Liver (tissue), 9 donors: ENCODE data around the gene FEV. TPM values are rescaled to one million over a fixed set of nuclear protein-coding genes. Genes with fewer than 3 reads are reported as not detected.

ENCODE experiments used
- DNase-seq: peaks from one replicate; pipeline ENCODE4 v3.0.0-alpha.2; 2017; ENCODE audit warnings: low spot score
- H3K27ac ChIP-seq, 2 donors: one replicate each; pipeline ENCODE4 v1.7.0; 2013; ENCODE audit warnings: inconsistent platforms in 2 of 2, low read length in 2 of 2, control low read depth in 1 of 2, low read depth in 1 of 2, mild to moderate bottlenecking in 1 of 2
- H3K27me3 ChIP-seq, 4 donors: one replicate each; pipeline versions ENCODE4 v1.6.1 to v1.7.0; 2013; ENCODE audit warnings: low read length in 3 of 4, inconsistent platforms in 1 of 4, mild to moderate bottlenecking in 1 of 4, moderate library complexity in 1 of 4; ENCODE audit not compliant: control insufficient read depth in 4 of 4, insufficient read depth in 4 of 4
- H3K36me3 ChIP-seq, 4 donors: one replicate each; pipeline versions ENCODE4 v1.6.1 to v1.7.0; 2013; ENCODE audit warnings: low read length in 3 of 4, mild to moderate bottlenecking in 3 of 4, low read depth in 1 of 4, moderate library complexity in 1 of 4; ENCODE audit not compliant: control insufficient read depth in 4 of 4, insufficient read depth in 3 of 4
- H3K4me1 ChIP-seq, 4 donors: one replicate each; pipeline versions ENCODE4 v1.6.1 to v1.7.0; 2013; ENCODE audit warnings: low read length in 3 of 4, mild to moderate bottlenecking in 3 of 4, moderate library complexity in 1 of 4; ENCODE audit not compliant: control insufficient read depth in 4 of 4, insufficient read depth in 4 of 4
- H3K4me3 ChIP-seq, 3 donors: one replicate each; pipeline versions ENCODE4 v1.6.1 to v1.7.0; 2013; ENCODE audit warnings: low read length in 3 of 3, control low read depth in 1 of 3, low read depth in 1 of 3, mild to moderate bottlenecking in 1 of 3
- H3K9ac ChIP-seq, 2 donors: one replicate each; pipeline ENCODE4 v1.7.0; 2013; ENCODE audit warnings: low read length in 2 of 2, mild to moderate bottlenecking in 2 of 2, moderate library complexity in 2 of 2, control low read depth in 1 of 2, low read depth in 1 of 2
- H3K9me3 ChIP-seq, 4 donors: one replicate each; pipeline versions ENCODE4 v1.6.1 to v1.7.0; 2013; ENCODE audit warnings: low read length in 3 of 4; ENCODE audit not compliant: control insufficient read depth in 4 of 4
- ATF3 ChIP-seq: IDR thresholded peaks from 2 replicates; pipeline ENCODE4 v1.6.1; 2016; ENCODE audit warnings: antibody characterized with exemption
- CTCF ChIP-seq: fragments of 150-350 bp; IDR thresholded peaks from 2 replicates; pipeline ENCODE4 v1.5.1; 2017; ENCODE audit warnings: improper control_type of control experiment, low read depth, low read length; ENCODE audit not compliant: missing input control
- EGR1 ChIP-seq, 2 donors: IDR thresholded peaks; 2 replicates each; pipeline ENCODE4 v1.6.1; 2016 to 2018; ENCODE audit warnings: antibody characterized with exemption in 2 of 2, low read depth in 2 of 2
- FOXA1 ChIP-seq: IDR thresholded peaks from 2 replicates; pipeline ENCODE4 v1.6.1; 2016; ENCODE audit warnings: antibody characterized with exemption
- FOXA2 ChIP-seq: IDR thresholded peaks from 2 replicates; pipeline ENCODE4 v1.6.1; 2016; ENCODE audit warnings: antibody characterized with exemption
- GABPA ChIP-seq, 2 donors: IDR thresholded peaks in 1 of 2; conservative IDR thresholded peaks in 1 of 2; 2 replicates each; pipeline ENCODE4 v1.6.1; 2016; ENCODE audit warnings: antibody characterized with exemption in 2 of 2, mild to moderate bottlenecking in 1 of 2, moderate library complexity in 1 of 2
- HNF4A ChIP-seq, 2 donors: conservative IDR thresholded peaks; 2 replicates each; pipeline ENCODE4 v1.6.1; 2016; ENCODE audit warnings: antibody characterized with exemption in 2 of 2, mild to moderate bottlenecking in 2 of 2
- HNF4G ChIP-seq: IDR thresholded peaks from 2 replicates; pipeline ENCODE4 v1.6.1; 2016; ENCODE audit warnings: antibody characterized with exemption
- JUND ChIP-seq, 2 donors: IDR thresholded peaks; 2 replicates each; pipeline ENCODE4 v1.6.1; 2016; ENCODE audit warnings: antibody characterized with exemption in 2 of 2
- MAX ChIP-seq: IDR thresholded peaks from 2 replicates; pipeline ENCODE4 v1.6.1; 2016; ENCODE audit warnings: antibody characterized with exemption
- NR2F2 ChIP-seq: IDR thresholded peaks from 2 replicates; pipeline ENCODE4 v1.6.1; 2016; ENCODE audit warnings: antibody characterized with exemption
- RAD21 ChIP-seq, 2 donors: IDR thresholded peaks; 2 replicates each; pipeline ENCODE4 v1.6.1; 2016; ENCODE audit warnings: antibody characterized with exemption in 2 of 2, mild to moderate bottlenecking in 2 of 2
- REST ChIP-seq: IDR thresholded peaks from 2 replicates; pipeline ENCODE4 v1.6.1; 2016; ENCODE audit warnings: antibody characterized with exemption, mild to moderate bottlenecking
- RXRA ChIP-seq, 2 donors: IDR thresholded peaks; 2 replicates each; pipeline ENCODE4 v1.6.1; 2017 to 2018; ENCODE audit warnings: antibody characterized with exemption in 2 of 2, mild to moderate bottlenecking in 1 of 2
- SP1 ChIP-seq: IDR thresholded peaks from 2 replicates; pipeline ENCODE4 v1.6.1; 2018; ENCODE audit warnings: antibody characterized with exemption, mild to moderate bottlenecking
- TAF1 ChIP-seq: conservative IDR thresholded peaks from 2 replicates; pipeline ENCODE4 v1.6.1; 2016; ENCODE audit warnings: antibody characterized with exemption, mild to moderate bottlenecking
- YY1 ChIP-seq: IDR thresholded peaks from 2 replicates; pipeline ENCODE4 v1.6.1; 2016; ENCODE audit warnings: antibody characterized with exemption, mild to moderate bottlenecking
- ZBTB33 ChIP-seq: IDR thresholded peaks from 2 replicates; pipeline ENCODE4 v1.6.1; 2016; ENCODE audit warnings: antibody characterized with exemption
- WGBS: extraction: QIAGEN DNeasy Blood & Tissue Kit; methylation state at CpG from one replicate; pipeline ENCODE4 v1.1.7; 2013; 5-methylcytosine and 5-hydroxymethylcytosine counted together
- polyA plus RNA-seq, 2 donors: library from polyadenylated mRNA; stranded (reverse) in 1 of 2; unstranded in 1 of 2; fragments of 200-250 nt in 1 of 2; fragments of >200 nt in 1 of 2; fragmentation: Nextera tagmentation in 1 of 2; extraction: Ambion mirVana in 1 of 2; gene quantifications; one replicate each; pipeline versions ENCODE4 v1.2.1 to v1.2.3, GENCODE V29; 2013 to 2015
- total RNA-seq, 2 donors: library from RNA; depleted of rRNA; stranded (reverse); fragments of >200 nt; gene quantifications; one replicate each; pipeline ENCODE4 v1.2.3, GENCODE V29; 2014
- donor health status: healthy.
- donor health status: healthy.
- donor health status: healthy.
- donor health status: healthy.
- donor health status: healthy.

Gene FEV
- total and polyA plus RNA-seq, 4 donors: not detected

GRCh38 chr2:219002395-219003266, 17.6 kb upstream of the FEV start:
- H3K36me3 ChIP-seq: no peaks in the 10 kb centered on the region
- H3K27ac ChIP-seq: peak overlapping the region; percentile 89 to 98
- 2% methylated on average over 72 of the region's 72 CpGs for WGBS
- H3K4me1 ChIP-seq: peaks cover 4 to 33% (median 17%) of the 10 kb centered on the region in 4 donors
- no peak for TF ChIP-seq NR2F2
- peak; percentile 72 for TF ChIP-seq HNF4G
- TF ChIP-seq SP1: peak; percentile 93
- TF ChIP-seq HNF4A (conservative IDR thresholded peaks at IDR 0.05): peak; percentile 81 to 90
- TF ChIP-seq CTCF: peak; percentile 70
- TF ChIP-seq RXRA (IDR thresholded peaks at IDR 0.05): peak; percentile 47 to 61
- TF ChIP-seq RAD21 (IDR thresholded peaks at IDR 0.05): peak; percentile 51 to 69
- TF ChIP-seq ATF3: no peak
- DNase-seq: peak; percentile 67
- H3K9ac ChIP-seq: peak overlapping the region in 1 of 2 donors; percentile 64
- H3K4me3 ChIP-seq: peak overlapping the region; percentile 7 to 47 (median 19)
- no peaks in the 10 kb centered on the region for H3K27me3 ChIP-seq
- H3K9me3 ChIP-seq: no peaks in the 10 kb centered on the region

GRCh38 chr2:219001577-219002394, 16.8 kb upstream of the FEV start:
- no peaks in the 10 kb centered on the region for H3K27me3 ChIP-seq
- peak overlapping the region in 1 of 2 donors; percentile 64 for H3K9ac ChIP-seq
- TF ChIP-seq FOXA2 (peak; percentile 82), EGR1 (IDR thresholded peaks at IDR 0.05; ENCODE audit: low read depth in 2 of 2) (peak; percentile 93 to 99), RAD21 (IDR thresholded peaks at IDR 0.05) (no peak), HNF4A (conservative IDR thresholded peaks at IDR 0.05) (peak in 1 of 2 donors; percentile 63), SP1 (no peak), YY1 (peak; percentile 62), ZBTB33 (no peak), HNF4G (no peak), TAF1 (no peak), NR2F2 (no peak), CTCF (no peak), MAX (no peak), JUND (IDR thresholded peaks at IDR 0.05) (peak in 1 of 2 donors; percentile 48), GABPA (IDR thresholded peaks at IDR 0.05 in 1 of 2, conservative IDR thresholded peaks at IDR 0.05 in 1 of 2) (peak in 1 of 2 donors; percentile 37), RXRA (IDR thresholded peaks at IDR 0.05) (no peak), REST (peak; percentile 84), ATF3 (no peak), FOXA1 (peak; percentile 81)
- H3K36me3 ChIP-seq: no peaks in the 10 kb centered on the region
- no peaks in the 10 kb centered on the region for H3K9me3 ChIP-seq
- peak overlapping the region; percentile 89 to 98 for H3K27ac ChIP-seq
- WGBS: 8% methylated on average over 70 of the region's 70 CpGs
- H3K4me3 ChIP-seq: peak overlapping the region; percentile 7 to 46 (median 19)
- H3K4me1 ChIP-seq: peaks cover 4 to 38% (median 17%) of the 10 kb centered on the region in 4 donors
- peak; percentile 80 for DNase-seq
